GM12892 (cell line): ENCODE results near the gene RPRM.
"Not testable (repeated sequence)": the region's sequence is repeated elsewhere in the genome, so short reads cannot be mapped to it uniquely, and the experiment has no call there.

ENCODE experiments used
- DNase-seq: peaks from one replicate; pipeline ENCODE4 v3.0.0; 2011; ENCODE audit not compliant: insufficient read length
- FAIRE-seq: peaks from 2 replicates; lab custom pipeline; 2011; peaks lifted over from hg19 to GRCh38; lab: Jason Lieb, UNC
- POLR2A ChIP-seq: IDR thresholded peaks from 2 replicates; pipeline ENCODE4 v1.6.1; 2011; ENCODE audit warnings: low read depth, low read length, control low read depth
- POLR2AphosphoS5 ChIP-seq: IDR thresholded peaks from 2 replicates; pipeline ENCODE4 v1.6.1; 2011; ENCODE audit warnings: low read depth, low read length, control low read depth
- TAF1 ChIP-seq: IDR thresholded peaks from 2 replicates; pipeline ENCODE4 v1.6.1; 2011; ENCODE audit warnings: low read depth, mild to moderate bottlenecking, control low read depth, low read length, borderline replicate concordance

Gene RPRM

DNA sequence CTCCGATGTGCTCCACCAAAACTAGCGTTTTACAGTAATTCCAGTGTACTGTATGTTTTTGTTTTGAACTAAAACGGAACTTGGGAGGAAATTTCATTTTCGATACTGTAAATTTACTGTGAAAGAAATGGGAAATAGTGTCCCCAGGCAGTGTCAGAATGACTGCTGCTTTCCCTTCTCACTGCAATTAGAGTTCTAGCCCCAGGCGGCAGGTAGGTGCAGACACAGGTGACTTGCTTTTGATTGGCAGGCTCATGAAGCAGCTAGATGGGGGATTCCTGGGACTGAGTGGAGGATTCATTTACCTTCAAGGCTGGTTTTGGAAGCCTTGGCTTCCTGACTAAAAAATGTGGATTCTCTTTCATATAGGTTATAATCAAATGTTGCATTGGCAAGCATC, 27.0 kb downstream of the RPRM start:
- FAIRE-seq: no peak
- TF ChIP-seq TAF1 (no peak), POLR2A (no peak), POLR2AphosphoS5 (no peak)
- DNase-seq: no peak

DNA sequence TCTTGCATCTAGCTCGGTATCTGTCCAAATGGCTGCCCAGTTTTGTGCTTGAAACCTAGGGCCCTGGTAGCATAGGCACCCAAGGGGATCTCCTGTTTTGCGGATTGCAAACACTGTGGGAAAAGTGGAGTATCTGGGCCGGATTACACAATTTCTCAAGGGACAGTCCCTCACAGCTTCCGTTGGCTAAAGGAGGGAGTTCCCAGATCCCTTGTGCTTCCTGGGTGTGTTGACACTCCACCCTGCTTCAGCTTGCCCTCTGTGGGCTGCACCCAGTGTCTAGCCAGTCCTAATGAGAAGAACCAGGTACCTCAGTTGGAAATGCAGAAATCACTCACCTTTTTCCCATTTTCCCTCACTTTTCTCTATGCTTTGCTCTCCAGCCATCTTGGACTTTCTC, 35.5 kb downstream of the RPRM start:
- no peak for DNase-seq
- FAIRE-seq: no peak
- TF ChIP-seq TAF1 (no peak), POLR2AphosphoS5 (no peak)

DNA sequence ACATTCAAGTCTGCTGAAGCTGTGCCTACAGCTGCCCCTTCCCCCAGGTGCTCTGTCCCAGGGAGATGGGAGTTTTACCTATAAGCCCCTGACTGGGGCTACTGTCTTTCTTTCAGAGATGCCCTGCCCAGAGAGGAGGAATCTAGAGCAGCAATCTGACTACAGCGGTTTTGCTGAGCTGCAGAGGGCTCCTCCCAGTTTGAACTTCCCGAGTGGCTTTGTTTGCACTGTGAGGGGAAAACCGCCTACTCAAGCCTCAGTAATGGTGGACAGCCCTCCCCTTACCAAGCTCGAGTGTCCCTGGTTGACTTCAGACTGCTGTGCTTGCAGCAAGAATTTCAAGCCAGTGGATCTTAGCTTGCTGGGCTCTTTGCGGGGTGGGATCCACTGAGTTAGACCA, 35.9 kb downstream of the RPRM start:
- FAIRE-seq, DNase-seq: not testable (repeated sequence)

DNA sequence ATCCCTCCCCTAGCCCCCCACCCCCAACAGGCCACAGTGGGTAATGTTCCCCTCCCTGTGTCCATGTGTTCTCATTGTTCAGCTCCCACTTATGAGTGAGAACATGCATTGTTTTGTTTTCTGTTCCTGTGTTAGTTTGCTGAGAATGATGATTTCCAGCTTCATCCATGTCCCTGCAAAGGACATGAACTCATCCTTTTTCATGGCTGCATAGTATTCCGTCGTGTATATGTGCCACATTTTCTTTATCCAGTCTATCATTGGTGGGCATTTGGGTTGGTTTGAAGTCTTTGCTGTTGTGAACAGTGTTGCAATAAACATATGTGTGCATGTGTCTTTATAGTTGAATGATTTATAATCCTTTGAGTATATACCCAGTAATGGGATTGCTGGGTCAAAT, 38.5 kb downstream of the RPRM start:
- FAIRE-seq, DNase-seq: not testable (repeated sequence)

DNA sequence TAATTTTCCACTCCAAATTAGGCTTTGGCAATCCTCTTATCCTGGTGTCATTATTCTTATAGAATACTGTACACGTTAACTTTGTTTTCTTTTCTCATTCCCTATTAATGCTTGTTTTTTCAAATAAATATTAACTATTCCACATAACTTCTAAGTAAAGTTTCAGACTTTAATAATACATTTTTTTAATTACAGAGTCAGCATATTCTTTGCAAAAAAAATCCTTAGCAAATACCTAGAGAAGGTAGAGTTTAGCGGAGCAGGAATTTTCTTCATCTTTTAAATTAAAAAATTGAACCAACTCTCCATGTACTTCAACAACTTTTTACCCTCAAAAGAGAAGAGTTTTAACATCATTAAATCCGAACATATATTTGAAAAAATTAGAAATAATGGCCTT, 45.2 kb downstream of the RPRM start:
- TF ChIP-seq POLR2A (no peak), POLR2AphosphoS5 (no peak), TAF1 (no peak)
- DNase-seq (no peak), FAIRE-seq (no peak)

DNA sequence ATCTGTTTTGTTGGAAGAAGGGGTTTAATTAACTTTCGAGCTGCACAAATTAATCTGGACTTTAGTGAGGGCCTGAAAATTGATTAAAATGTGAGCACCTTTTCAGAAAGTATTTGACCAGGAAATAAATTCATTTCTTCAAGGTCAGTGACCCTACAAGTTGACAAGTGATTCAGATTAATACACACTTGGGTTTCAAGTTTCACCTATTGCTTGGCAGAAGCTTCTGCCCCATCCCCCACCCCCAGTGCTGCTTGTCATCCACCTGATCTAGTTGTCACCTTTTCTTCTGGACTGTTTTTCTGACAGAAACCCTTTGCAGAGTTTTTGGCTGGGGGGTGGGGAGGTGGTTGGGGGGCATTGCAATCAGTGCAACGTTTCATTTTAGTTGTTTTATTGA, 46.2 kb downstream of the RPRM start:
- TF ChIP-seq TAF1 (no peak), POLR2A (no peak), POLR2AphosphoS5 (no peak)
- no peak for DNase-seq
- FAIRE-seq: no peak

DNA sequence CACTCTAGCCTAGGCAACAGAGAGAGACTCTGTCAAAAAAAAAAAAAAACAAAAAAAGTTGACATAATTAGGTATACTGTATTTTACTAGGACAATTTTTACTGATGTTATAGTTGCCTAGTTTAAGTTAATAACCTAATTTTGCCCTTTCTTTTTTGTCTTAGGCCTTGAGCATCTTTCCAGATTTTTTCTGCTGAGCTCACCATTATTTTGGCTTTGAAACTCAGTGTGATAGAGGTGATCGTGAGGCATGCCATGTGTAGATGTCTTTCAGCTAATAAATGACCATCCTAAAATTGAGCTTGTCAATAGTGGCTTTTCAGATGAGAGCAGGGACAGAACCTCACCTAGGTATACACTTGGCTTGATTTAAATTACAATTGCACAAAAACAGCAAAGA, 47.4 kb downstream of the RPRM start:
- no peak for DNase-seq
- TF ChIP-seq POLR2A (no peak), TAF1 (no peak)
- no peak for FAIRE-seq
